HCT116 (cell line): ENCODE measurements around the gene WASF1. TPM values are rescaled to one million over a fixed set of nuclear protein-coding genes. Genes with fewer than 3 reads are reported as not detected.

Source experiments
- ATAC-seq: fragments of 200-7000 bp; cut with Tn5 transposase; 2 replicates; pipeline ENCODE4 v1.9.1; 2020; ENCODE audit warnings: mild to moderate bottlenecking, moderate library complexity
- BruUV-seq: library from RNA; stranded (reverse); fragments of 400-500 nt; replicated peaks from 2 replicates; lab custom pipeline; 2021; lab: Mats Ljungman, UMichigan
- CTCF ChIA-PET: fragments of 300-600 bp; sonication (Branson Sonifier 250); formaldehyde crosslinking; loops from one replicate; lab custom pipeline; 2021; ENCODE audit warnings: antibody characterized with exemption; lab: Charles Lee
- POLR2A ChIA-PET: fragments of 300-600, 350-600 bp; sonication (Branson Sonifier 250); formaldehyde crosslinking; loops from one replicate; lab custom pipeline; 2021; ENCODE audit warnings: antibody characterized with exemption; lab: Charles Lee
- RAD21 ChIA-PET, 2 experiments: fragments of 300-600 bp; sonication (Branson Sonifier 250); formaldehyde crosslinking; loops; one replicate each; lab custom pipeline; 2023; ENCODE audit warnings: low total read pairs in 2 of 2; ENCODE audit not compliant: uncharacterized antibody in 2 of 2, unreplicated experiment in 2 of 2, low non-redundant PET in 1 of 2; lab: Charles Lee
- DNase-seq: peaks from one replicate; pipeline ENCODE4 v3.0.0-alpha.2; 2010; ENCODE audit warnings: low read depth, low spot score
- H2AFZ ChIP-seq: fragments of 200-600 bp; shearing (Covaris generic), sonication (generic); 2 replicates; pipeline ENCODE4 v1.6.1; 2017; ENCODE audit warnings: low read depth, mixed run types, mixed read lengths, antibody characterized with exemption, low read length; ENCODE audit not compliant: poor library complexity, severe bottlenecking
- H3K27ac ChIP-seq: 2 replicates; pipeline ENCODE4 v1.5.1; 2012; ENCODE audit warnings: low read depth, low read length
- H3K27me3 ChIP-seq: fragments of 200-600 bp; sonication (generic); 2 replicates; pipeline ENCODE4 v1.6.1; 2016; ENCODE audit warnings: mixed run types, low read length, mixed read lengths; ENCODE audit not compliant: insufficient read depth
- H3K36me3 ChIP-seq, 2 experiments: fragments of 200-500 bp in 1 of 2; fragments of 200-600 bp in 1 of 2; sonication (Bioruptor generic) in 1 of 2; sonication (generic) in 1 of 2; 2 replicates each; pipeline versions ENCODE4 v1.5.1 to v1.6.1; 2014 to 2016; ENCODE audit warnings: low read length in 2 of 2, inconsistent platforms in 1 of 2, mixed read lengths in 1 of 2, mixed run types in 1 of 2; ENCODE audit not compliant: insufficient read depth in 2 of 2, control insufficient read depth in 1 of 2
- H3K4me1 ChIP-seq, 2 experiments: fragments of 200-600 bp in 1 of 2; sonication (generic) in 1 of 2; 2 replicates each; pipeline versions ENCODE4 v1.5.1 to v1.6.1; 2012 to 2017; ENCODE audit warnings: low read length in 2 of 2, inconsistent platforms in 1 of 2, mild to moderate bottlenecking in 1 of 2, mixed read lengths in 1 of 2, mixed run types in 1 of 2, moderate library complexity in 1 of 2; ENCODE audit not compliant: insufficient read depth in 2 of 2, control insufficient read depth in 1 of 2
- H3K4me2 ChIP-seq: fragments of 200-600 bp; sonication (generic); 2 replicates; pipeline ENCODE4 v1.6.1; 2017; ENCODE audit warnings: mixed run types, low read length, mixed read lengths
- H3K4me3 ChIP-seq, 2 experiments: fragments of 200-600 bp in 1 of 2; sonication (generic) in 1 of 2; replicated peaks in 1 of 2; 2 replicates each; pipeline ENCODE4 v1.5.1; 2011 to 2016; ENCODE audit warnings: low read length in 2 of 2, control low read depth in 1 of 2, low read depth in 1 of 2, mild to moderate bottlenecking in 1 of 2, mixed read lengths in 1 of 2, mixed run types in 1 of 2
- H3K79me2 ChIP-seq: fragments of 200-600 bp; sonication (generic); 2 replicates; pipeline ENCODE4 v1.6.1; 2017; ENCODE audit warnings: mild to moderate bottlenecking, mixed run types, low read length, moderate library complexity, mixed read lengths; ENCODE audit not compliant: insufficient read depth
- H3K9ac ChIP-seq: fragments of 200-600 bp; sonication (generic); 2 replicates; pipeline ENCODE4 v1.6.1; 2016; ENCODE audit warnings: low read length, mixed read lengths
- H3K9me2 ChIP-seq: fragments of 200-600 bp; sonication (generic), shearing (Covaris generic); 2 replicates; pipeline ENCODE4 v1.6.1; 2017; ENCODE audit warnings: mixed run types, mild to moderate bottlenecking, moderate library complexity; ENCODE audit not compliant: insufficient read depth
- H3K9me3 ChIP-seq, 2 experiments: fragments of 200-500 bp in 1 of 2; fragments of 200-600 bp in 1 of 2; sonication (Bioruptor generic) in 1 of 2; sonication (generic) in 1 of 2; 2 replicates each; pipeline ENCODE4 v1.6.1; 2014 to 2017; ENCODE audit warnings: low read length in 2 of 2, mixed read lengths in 2 of 2, inconsistent platforms in 1 of 2, low read depth in 1 of 2, mild to moderate bottlenecking in 1 of 2, mixed run types in 1 of 2, moderate library complexity in 1 of 2; ENCODE audit not compliant: control insufficient read depth in 1 of 2, insufficient read depth in 1 of 2
- H4K20me1 ChIP-seq: fragments of 200-600 bp; sonication (generic), shearing (Covaris generic); 2 replicates; pipeline ENCODE4 v1.6.1; 2017; ENCODE audit warnings: mixed run types, mild to moderate bottlenecking, moderate library complexity; ENCODE audit not compliant: insufficient read depth
- CBX3 ChIP-seq: IDR thresholded peaks from 2 replicates; pipeline ENCODE4 v1.6.1; 2012; ENCODE audit warnings: low read depth
- EGR1 ChIP-seq: IDR thresholded peaks from 2 replicates; pipeline ENCODE4 v1.6.1; 2012; ENCODE audit warnings: low read depth
- ELF1 ChIP-seq: IDR thresholded peaks from 2 replicates; pipeline ENCODE4 v1.6.1; 2012; ENCODE audit warnings: low read depth, borderline replicate concordance
- EZH2phosphoT487 ChIP-seq: fragments of 200-600 bp; IDR thresholded peaks from 2 replicates; pipeline ENCODE4 v1.6.1; 2018; ENCODE audit warnings: antibody characterized with exemption, borderline replicate concordance
- FOSL1 ChIP-seq: IDR thresholded peaks from 2 replicates; pipeline ENCODE4 v1.6.1; 2012; ENCODE audit warnings: low read depth
- JUND ChIP-seq: IDR thresholded peaks from 2 replicates; pipeline ENCODE4 v1.6.1; 2012
- POLR2A ChIP-seq: IDR thresholded peaks from 2 replicates; pipeline ENCODE4 v1.7.0; 2011; ENCODE audit warnings: borderline replicate concordance; ENCODE audit not compliant: insufficient read depth, insufficient read length; ENCODE audit errors: extremely low read depth
- POLR2AphosphoS5 ChIP-seq: IDR thresholded peaks from 2 replicates; pipeline ENCODE4 v1.6.1; 2011; ENCODE audit warnings: mild to moderate bottlenecking, low read depth, low read length, moderate library complexity
- RAD21 ChIP-seq: IDR thresholded peaks from 2 replicates; pipeline ENCODE4 v1.6.1; 2012; ENCODE audit warnings: low read depth, mild to moderate bottlenecking
- SP1 ChIP-seq: IDR thresholded peaks from 2 replicates; pipeline ENCODE4 v1.6.1; 2012; ENCODE audit warnings: low read depth
- SRF ChIP-seq: IDR thresholded peaks from 2 replicates; pipeline ENCODE4 v1.6.1; 2012; ENCODE audit warnings: low read depth
- ZFX ChIP-seq: fragments of 450-650 bp; IDR thresholded peaks from 2 replicates; pipeline ENCODE4 v1.6.1; 2017
- ZNF274 ChIP-seq: fragments of 200-500 bp; sonication (Bioruptor generic); IDR thresholded peaks from 2 replicates; pipeline ENCODE4 v1.6.1; 2014; ENCODE audit warnings: mild to moderate bottlenecking, low read depth, low read length, inconsistent platforms
- intact Hi-C: fragments of 100-400 bp; cut with micrococcal nuclease; formaldehyde crosslinking; loops from 2 replicates; pipeline ENCODE4 v1.10.0; 2022
- total RNA-seq: library from RNA; stranded (reverse); gene quantifications from one replicate; pipeline ENCODE4 v1.2.1, GENCODE V29; 2021; ENCODE audit not compliant: unreplicated experiment
- TF ChIP-seq, protein P1 (sequence below): IDR thresholded peaks from 2 replicates; pipeline ENCODE4 v1.6.1; 2012
- TF ChIP-seq, protein P2 (sequence below): IDR thresholded peaks from 2 replicates; pipeline ENCODE4 v1.6.1; 2012; ENCODE audit warnings: low read depth
- TF ChIP-seq, protein P3 (sequence below): IDR thresholded peaks from 2 replicates; pipeline ENCODE4 v1.6.1; 2012
- TF ChIP-seq, protein P4 (sequence below), 3 experiments: fragments of 200-600 bp in 1 of 3; sonication (generic) in 1 of 3; IDR thresholded peaks in 2 of 3; conservative IDR thresholded peaks in 1 of 3; 2 replicates each; pipeline ENCODE4 v1.5.1; 2012 to 2017; ENCODE audit warnings: low read depth in 2 of 3, low read length in 2 of 3, antibody characterized with exemption in 1 of 3, borderline replicate concordance in 1 of 3, control low read depth in 1 of 3, mild to moderate bottlenecking in 1 of 3, mixed read lengths in 1 of 3, mixed run types in 1 of 3, moderate library complexity in 1 of 3; ENCODE audit not compliant: insufficient read depth in 1 of 3

The WASF1 gene
- total RNA-seq, 1 experiment from 2014 or later: 25.9 TPM

DNA sequence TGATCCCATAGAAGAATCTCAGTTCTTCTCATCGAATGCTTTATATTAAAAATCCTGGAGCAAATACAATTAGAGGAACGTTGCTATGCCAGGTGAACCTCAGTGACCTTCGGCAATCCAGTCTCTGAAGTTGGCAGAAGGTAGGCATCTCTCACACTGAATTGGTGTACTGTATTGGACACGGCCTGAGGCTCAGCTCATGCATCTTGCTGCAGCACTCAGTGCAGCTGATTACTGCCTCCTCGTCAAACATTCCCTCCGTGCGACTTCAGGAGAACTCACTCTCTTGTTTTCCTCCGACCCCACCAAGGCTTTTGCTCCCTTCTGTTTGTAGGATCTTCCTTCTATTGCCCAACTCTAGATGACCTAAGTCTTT, 110.9 kb downstream of the WASF1 start:
- Histone ChIP-seq H3K79me2 (no peaks in the 10 kb centered on the region), H3K27me3 (peaks cover 6% of the 10 kb centered on the region; the same call in 1 of the 2 replicates), H3K4me2 (no peak overlapping the region), H2AFZ (no peak overlapping the region), H3K4me3 (no peak overlapping the region), H3K9me2 (no peaks in the 10 kb centered on the region), H3K27ac (no peak overlapping the region), H4K20me1 (no peaks in the 10 kb centered on the region), H3K36me3 (no peaks in the 10 kb centered on the region), H3K9me3 (no peaks in the 10 kb centered on the region), H3K9ac (no peak overlapping the region), H3K4me1 (no peaks in the 10 kb centered on the region)
- no TSS peak for BruUV-seq
- POLR2A ChIA-PET: no interaction called here
- TF ChIP-seq, protein P1, sequence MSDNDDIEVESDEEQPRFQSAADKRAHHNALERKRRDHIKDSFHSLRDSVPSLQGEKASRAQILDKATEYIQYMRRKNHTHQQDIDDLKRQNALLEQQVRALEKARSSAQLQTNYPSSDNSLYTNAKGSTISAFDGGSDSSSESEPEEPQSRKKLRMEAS: no peak
- TF ChIP-seq, protein P2, sequence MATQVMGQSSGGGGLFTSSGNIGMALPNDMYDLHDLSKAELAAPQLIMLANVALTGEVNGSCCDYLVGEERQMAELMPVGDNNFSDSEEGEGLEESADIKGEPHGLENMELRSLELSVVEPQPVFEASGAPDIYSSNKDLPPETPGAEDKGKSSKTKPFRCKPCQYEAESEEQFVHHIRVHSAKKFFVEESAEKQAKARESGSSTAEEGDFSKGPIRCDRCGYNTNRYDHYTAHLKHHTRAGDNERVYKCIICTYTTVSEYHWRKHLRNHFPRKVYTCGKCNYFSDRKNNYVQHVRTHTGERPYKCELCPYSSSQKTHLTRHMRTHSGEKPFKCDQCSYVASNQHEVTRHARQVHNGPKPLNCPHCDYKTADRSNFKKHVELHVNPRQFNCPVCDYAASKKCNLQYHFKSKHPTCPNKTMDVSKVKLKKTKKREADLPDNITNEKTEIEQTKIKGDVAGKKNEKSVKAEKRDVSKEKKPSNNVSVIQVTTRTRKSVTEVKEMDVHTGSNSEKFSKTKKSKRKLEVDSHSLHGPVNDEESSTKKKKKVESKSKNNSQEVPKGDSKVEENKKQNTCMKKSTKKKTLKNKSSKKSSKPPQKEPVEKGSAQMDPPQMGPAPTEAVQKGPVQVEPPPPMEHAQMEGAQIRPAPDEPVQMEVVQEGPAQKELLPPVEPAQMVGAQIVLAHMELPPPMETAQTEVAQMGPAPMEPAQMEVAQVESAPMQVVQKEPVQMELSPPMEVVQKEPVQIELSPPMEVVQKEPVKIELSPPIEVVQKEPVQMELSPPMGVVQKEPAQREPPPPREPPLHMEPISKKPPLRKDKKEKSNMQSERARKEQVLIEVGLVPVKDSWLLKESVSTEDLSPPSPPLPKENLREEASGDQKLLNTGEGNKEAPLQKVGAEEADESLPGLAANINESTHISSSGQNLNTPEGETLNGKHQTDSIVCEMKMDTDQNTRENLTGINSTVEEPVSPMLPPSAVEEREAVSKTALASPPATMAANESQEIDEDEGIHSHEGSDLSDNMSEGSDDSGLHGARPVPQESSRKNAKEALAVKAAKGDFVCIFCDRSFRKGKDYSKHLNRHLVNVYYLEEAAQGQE: no peak
- TF ChIP-seq JUND (no peak), CBX3 (no peak), FOSL1 (no peak), POLR2A (no peak), ZFX (no peak), RAD21 (no peak), EZH2phosphoT487 (no peak), SRF (no peak), EGR1 (no peak), POLR2AphosphoS5 (no peak), ELF1 (no peak), ZNF274 (no peak), SP1 (no peak)
- TF ChIP-seq, protein P3, sequence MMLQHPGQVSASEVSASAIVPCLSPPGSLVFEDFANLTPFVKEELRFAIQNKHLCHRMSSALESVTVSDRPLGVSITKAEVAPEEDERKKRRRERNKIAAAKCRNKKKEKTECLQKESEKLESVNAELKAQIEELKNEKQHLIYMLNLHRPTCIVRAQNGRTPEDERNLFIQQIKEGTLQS: no peak
- TF ChIP-seq, protein P4, sequence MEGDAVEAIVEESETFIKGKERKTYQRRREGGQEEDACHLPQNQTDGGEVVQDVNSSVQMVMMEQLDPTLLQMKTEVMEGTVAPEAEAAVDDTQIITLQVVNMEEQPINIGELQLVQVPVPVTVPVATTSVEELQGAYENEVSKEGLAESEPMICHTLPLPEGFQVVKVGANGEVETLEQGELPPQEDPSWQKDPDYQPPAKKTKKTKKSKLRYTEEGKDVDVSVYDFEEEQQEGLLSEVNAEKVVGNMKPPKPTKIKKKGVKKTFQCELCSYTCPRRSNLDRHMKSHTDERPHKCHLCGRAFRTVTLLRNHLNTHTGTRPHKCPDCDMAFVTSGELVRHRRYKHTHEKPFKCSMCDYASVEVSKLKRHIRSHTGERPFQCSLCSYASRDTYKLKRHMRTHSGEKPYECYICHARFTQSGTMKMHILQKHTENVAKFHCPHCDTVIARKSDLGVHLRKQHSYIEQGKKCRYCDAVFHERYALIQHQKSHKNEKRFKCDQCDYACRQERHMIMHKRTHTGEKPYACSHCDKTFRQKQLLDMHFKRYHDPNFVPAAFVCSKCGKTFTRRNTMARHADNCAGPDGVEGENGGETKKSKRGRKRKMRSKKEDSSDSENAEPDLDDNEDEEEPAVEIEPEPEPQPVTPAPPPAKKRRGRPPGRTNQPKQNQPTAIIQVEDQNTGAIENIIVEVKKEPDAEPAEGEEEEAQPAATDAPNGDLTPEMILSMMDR (IDR thresholded peaks at IDR 0.05 in 2 of 3, conservative IDR thresholded peaks at IDR 0.05 in 1 of 3; ENCODE audit: borderline replicate concordance in 1 of 3, insufficient read depth in 1 of 3, low read depth in 2 of 3, low read length in 2 of 3): no peak
- CTCF ChIA-PET: no interaction called here
- DNase-seq (no peak), ATAC-seq (no peak)
- RAD21 ChIA-PET: no interaction called here
- intact Hi-C loops: no loop called here
